Activated naive CD8-positive, alpha-beta T cell treated with anti-CD3 and anti-CD28 coated beads, Interleukin-2, amount 50 U/mL, for 24 hours (primary cell): ENCODE data around the gene ATP8B3.

ENCODE experiments used
- ATAC-seq: fragments of 150-1000 bp; cut with Tn5 transposase; one replicate; pipeline ENCODE4 v1.10.0; 2021
- DNase-seq: peaks from one replicate; pipeline ENCODE4 v3.0.0; 2021
- H3K27ac Mint-ChIP-seq: one replicate; pipeline ENCODE4 v1.8.0; 2021; ENCODE audit warnings: mild to moderate bottlenecking, mixed read lengths
- H3K27me3 Mint-ChIP-seq: one replicate; pipeline ENCODE4 v1.8.0; 2021; ENCODE audit warnings: mixed read lengths
- H3K36me3 Mint-ChIP-seq: one replicate; pipeline ENCODE4 v1.8.0; 2021; ENCODE audit warnings: low read depth, mixed read lengths
- H3K4me1 Mint-ChIP-seq: one replicate; pipeline ENCODE4 v1.8.0; 2021; ENCODE audit warnings: mixed read lengths
- H3K4me3 Mint-ChIP-seq: one replicate; pipeline ENCODE4 v1.8.0; 2021; ENCODE audit warnings: mild to moderate bottlenecking, moderate library complexity, mixed read lengths
- H3K9me3 Mint-ChIP-seq: one replicate; pipeline ENCODE4 v1.8.0; 2021; ENCODE audit warnings: mixed read lengths

The ATP8B3 gene

DNA sequence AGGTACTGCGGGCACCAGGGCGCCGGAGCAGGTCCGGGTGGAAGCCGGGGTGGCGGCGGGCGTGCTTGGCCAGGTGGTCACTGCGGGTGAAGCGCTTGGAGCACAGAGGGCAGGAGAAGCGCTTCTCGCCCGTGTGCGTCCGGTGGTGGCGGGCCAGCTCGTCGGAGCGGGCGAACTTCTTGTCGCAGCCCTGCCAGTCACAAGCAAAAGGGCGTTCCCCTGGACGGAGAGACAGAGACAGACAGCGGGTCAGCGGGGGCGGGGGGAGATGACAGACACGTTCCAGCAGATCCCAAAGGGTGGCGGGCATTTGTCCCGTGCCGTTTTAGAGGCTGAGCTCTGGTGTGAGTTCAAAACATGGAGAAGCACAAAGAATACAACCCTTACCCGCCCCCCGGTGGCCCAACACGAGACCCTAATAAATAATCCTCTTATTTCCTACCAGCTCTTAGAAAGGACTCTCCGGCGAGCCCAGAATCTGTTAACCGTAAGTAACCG lies 42.5 kb upstream of the ATP8B3 start:
- no peaks in the 10 kb centered on the region for H3K9me3 Mint-ChIP-seq
- H3K4me1 Mint-ChIP-seq = peaks cover 57% of the 10 kb centered on the region
- H3K27me3 Mint-ChIP-seq = no peaks in the 10 kb centered on the region
- H3K36me3 Mint-ChIP-seq = peaks cover 5% of the 10 kb centered on the region
- peak overlapping the region; percentile 73 for H3K27ac Mint-ChIP-seq
- DNase-seq (no peak), ATAC-seq (no peak)
- H3K4me3 Mint-ChIP-seq = peak overlapping the region; percentile 78

- no peak for ATAC-seq
- Mint-ChIP-seq H3K9me3 (no peaks in the 10 kb centered on the region), H3K27me3 (no peaks in the 10 kb centered on the region), H3K4me3 (no peak overlapping the region), H3K36me3 (peaks cover 5% of the 10 kb centered on the region), H3K4me1 (peaks cover 57% of the 10 kb centered on the region), H3K27ac (no peak overlapping the region)
- DNase-seq = no peak
Measured at GRCh38 chr19:1854039-1854541, 42.0 kb upstream of the ATP8B3 start.

DNA sequence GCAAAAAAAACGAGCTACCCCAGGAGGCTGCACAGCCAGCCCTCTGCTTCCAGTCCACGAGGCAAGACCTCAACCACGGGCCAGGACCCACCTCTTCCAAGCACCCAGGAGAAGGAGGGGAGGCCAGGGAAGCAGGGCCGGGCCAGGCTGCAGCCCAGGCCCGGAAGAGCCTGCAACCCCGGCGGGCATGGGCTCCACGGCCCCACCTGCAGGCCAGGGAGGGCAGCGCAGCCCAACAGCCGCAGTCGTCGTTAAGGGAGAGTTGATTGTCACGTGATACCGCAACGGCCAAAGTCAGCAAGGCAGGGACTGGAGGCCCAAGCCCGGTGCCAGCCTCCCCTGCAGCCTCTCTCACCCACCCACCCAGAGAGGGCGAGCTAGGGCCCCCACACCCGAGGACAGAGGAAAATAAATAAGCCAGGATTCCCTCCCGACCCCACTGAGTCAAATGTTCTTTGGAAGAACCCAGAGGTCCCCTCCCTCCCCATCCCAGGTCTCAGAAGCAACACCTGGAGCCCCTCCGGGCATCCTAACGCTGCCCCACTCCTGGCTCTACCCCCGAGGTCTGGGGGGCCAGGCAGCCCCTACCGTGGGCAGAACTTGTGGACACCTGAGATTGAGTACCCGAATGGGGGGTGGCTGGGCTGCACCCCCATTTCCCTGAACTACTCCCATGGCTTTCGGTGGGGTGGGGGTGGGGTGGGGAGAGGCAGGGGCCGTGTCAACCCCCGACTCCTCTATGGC lies 41.4 kb upstream of the ATP8B3 start:
- no peaks in the 10 kb centered on the region for H3K9me3 Mint-ChIP-seq
- peak overlapping the region; percentile 38 for H3K4me3 Mint-ChIP-seq
- no peaks in the 10 kb centered on the region for H3K27me3 Mint-ChIP-seq
- peak; percentile 88 for DNase-seq
- peaks cover 57% of the 10 kb centered on the region for H3K4me1 Mint-ChIP-seq
- H3K36me3 Mint-ChIP-seq = peaks cover 5% of the 10 kb centered on the region
- ATAC-seq = peak; percentile 13
- H3K27ac Mint-ChIP-seq = peak overlapping the region; percentile 85

GRCh38 chr19:1852581-1853128 lies 40.6 kb upstream of the ATP8B3 start:
- Mint-ChIP-seq H3K4me3 (peak overlapping the region; percentile 29), H3K27ac (no peak overlapping the region), H3K27me3 (no peaks in the 10 kb centered on the region), H3K9me3 (no peaks in the 10 kb centered on the region), H3K36me3 (peaks cover 5% of the 10 kb centered on the region), H3K4me1 (peaks cover 54% of the 10 kb centered on the region)
- DNase-seq (no peak), ATAC-seq (no peak)

DNA sequence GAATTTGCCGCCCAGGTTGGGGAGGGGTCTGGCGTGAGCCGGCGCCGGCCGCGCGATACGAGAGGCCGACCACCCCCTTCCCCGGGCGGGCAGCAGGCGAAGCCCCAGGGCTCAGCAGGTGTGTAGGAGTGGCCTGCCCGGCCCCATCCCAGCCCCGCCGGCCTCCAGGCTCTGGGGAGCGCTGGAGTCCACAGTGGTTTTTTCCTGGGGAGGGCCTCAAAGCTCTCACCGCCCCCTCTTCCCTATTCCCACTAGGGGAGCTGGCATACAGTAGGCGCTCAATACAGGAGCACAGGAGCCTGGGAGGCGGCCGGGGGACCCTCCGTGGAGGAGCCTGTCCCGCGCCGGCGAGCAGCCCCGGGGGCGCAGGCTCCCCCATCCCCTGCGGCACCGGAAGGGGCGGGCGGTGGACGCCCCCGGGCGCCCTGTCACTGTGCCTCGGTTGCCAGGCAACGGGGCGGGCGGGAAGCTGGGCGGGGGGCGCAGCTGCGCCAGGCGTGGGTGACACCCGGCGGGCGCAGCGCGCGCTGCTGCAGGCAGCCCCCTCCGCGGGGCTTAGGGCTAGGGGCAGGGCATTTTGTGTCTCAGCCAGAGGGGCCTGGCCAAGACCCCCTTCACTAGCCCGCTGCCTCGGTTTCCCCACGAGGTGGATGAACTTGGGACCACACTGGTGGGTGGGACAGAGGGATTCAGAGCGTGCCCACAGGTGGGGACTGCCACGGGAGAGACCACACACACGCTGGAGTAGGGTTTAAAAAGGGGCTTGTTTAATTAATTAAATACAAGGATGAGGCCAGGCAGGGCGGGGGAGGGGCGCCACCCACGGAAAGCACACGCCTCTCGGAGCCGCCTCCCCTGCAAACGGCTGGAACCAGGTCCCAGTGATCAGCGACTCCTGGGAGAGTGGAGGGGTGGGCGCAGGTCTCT lies 39.8 kb upstream of the ATP8B3 start:
- Mint-ChIP-seq H3K36me3 (peaks cover 10% of the 10 kb centered on the region), H3K9me3 (no peaks in the 10 kb centered on the region), H3K4me3 (peak overlapping the region; percentile 29), H3K27ac (no peak overlapping the region), H3K27me3 (no peaks in the 10 kb centered on the region), H3K4me1 (peaks cover 59% of the 10 kb centered on the region)
- peak; percentile 68 for DNase-seq
- ATAC-seq = no peak

DNA sequence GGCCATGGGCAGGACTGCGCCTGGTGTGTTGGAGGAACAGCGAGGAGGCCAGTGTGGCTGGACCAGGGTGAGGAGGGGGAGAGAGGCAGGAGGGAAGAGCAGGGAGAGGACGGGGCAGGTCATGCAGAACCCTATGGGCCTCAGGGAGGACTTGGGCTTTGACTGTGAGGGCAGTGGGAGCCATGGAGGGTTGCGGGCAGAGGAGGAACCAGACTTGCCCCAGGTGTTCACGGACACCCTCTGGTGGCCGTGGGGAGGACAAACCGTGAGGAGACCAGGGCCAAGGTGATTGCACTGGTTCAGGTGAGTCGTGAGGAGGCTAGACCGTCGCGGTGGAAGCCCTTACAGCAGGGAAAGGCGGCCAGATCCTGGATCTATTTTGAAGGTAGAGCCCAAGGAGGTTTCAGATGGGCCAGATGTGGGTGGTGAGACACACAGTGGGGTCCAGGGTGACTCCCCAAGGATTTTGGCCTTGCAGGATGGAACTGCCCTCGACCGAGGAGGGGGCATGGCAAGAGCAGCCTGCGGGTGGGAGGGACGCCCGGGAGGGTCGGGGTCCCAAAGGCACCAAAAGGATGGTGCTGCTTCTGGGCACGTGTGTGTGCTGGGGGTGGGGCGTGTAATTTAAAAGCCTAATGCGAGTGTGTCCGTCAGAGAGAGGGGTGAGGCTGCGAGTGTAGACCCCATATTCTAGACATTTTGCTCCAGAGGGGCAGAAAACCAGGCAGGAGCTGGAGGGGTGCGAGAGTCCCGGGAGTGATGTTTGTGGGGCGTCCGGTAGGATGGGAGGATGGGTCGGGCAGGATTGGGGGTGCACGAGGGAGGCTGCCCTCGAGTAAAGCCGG lies 39.0 kb upstream of the ATP8B3 start:
- ATAC-seq = no peak
- DNase-seq = no peak
- peak overlapping the region; percentile 26 for H3K27ac Mint-ChIP-seq
- H3K36me3 Mint-ChIP-seq = peaks cover 12% of the 10 kb centered on the region
- H3K4me3 Mint-ChIP-seq = peak overlapping the region; percentile 14
- no peaks in the 10 kb centered on the region for H3K9me3 Mint-ChIP-seq
- H3K27me3 Mint-ChIP-seq = no peaks in the 10 kb centered on the region
- peaks cover 64% of the 10 kb centered on the region for H3K4me1 Mint-ChIP-seq

DNA sequence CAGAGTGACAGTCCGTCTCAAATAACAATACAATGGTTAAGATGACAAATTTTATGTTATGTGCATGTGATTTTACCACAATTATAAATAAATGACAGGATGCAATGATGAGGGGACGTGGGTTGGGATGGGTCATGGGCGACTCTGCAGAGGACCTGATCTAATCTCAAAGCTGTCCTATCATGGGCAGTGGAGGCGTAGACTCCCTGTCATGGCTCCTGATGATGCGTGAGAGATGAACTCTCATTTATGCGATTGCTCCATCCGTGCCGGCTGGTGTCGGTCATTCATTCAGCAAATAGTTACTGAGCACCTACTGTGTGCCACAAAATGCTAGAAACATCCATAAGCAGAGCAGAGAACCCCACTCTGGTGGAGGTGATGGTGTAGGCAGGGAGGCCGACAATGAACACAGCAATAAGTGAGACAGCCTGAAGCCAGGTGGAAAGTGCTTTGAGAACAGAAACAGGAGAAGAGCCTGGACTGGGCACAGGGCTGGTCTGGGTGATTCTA lies 37.9 kb upstream of the ATP8B3 start:
- no peaks in the 10 kb centered on the region for H3K9me3 Mint-ChIP-seq
- no peaks in the 10 kb centered on the region for H3K27me3 Mint-ChIP-seq
- ATAC-seq = no peak
- H3K27ac Mint-ChIP-seq = peak overlapping the region; percentile 26
- DNase-seq = no peak
- H3K36me3 Mint-ChIP-seq = peaks cover 15% of the 10 kb centered on the region
- H3K4me3 Mint-ChIP-seq = no peak overlapping the region
- H3K4me1 Mint-ChIP-seq = peaks cover 64% of the 10 kb centered on the region

GRCh38 chr19:1849132-1849474 lies 37.0 kb upstream of the ATP8B3 start:
- H3K27me3 Mint-ChIP-seq = no peaks in the 10 kb centered on the region
- peaks cover 15% of the 10 kb centered on the region for H3K36me3 Mint-ChIP-seq
- peaks cover 66% of the 10 kb centered on the region for H3K4me1 Mint-ChIP-seq
- no peak for DNase-seq
- peak overlapping the region; percentile 40 for H3K4me3 Mint-ChIP-seq
- H3K9me3 Mint-ChIP-seq = no peaks in the 10 kb centered on the region
- H3K27ac Mint-ChIP-seq = peak overlapping the region; percentile 70
- ATAC-seq = no peak

- Mint-ChIP-seq H3K27me3 (no peaks in the 10 kb centered on the region), H3K9me3 (no peaks in the 10 kb centered on the region), H3K4me3 (peak within 1 kb of the TSS; percentile 94), H3K4me1 (peaks cover 69% of the 10 kb centered on the region), H3K27ac (peak within 1 kb of the TSS; percentile 95), H3K36me3 (peaks cover 15% of the 10 kb centered on the region)
- DNase-seq = peak; percentile 98
- ATAC-seq = peak; percentile 65
Measured at GRCh38 chr19:1848399-1849131, 36.5 kb upstream of the ATP8B3 start, which contains the start of gene REXO1. Gene REXO1, minus strand, starts transcription at chr19:1848483. Its CDS starts 125 bp downstream, at chr19:1848358.

DNA sequence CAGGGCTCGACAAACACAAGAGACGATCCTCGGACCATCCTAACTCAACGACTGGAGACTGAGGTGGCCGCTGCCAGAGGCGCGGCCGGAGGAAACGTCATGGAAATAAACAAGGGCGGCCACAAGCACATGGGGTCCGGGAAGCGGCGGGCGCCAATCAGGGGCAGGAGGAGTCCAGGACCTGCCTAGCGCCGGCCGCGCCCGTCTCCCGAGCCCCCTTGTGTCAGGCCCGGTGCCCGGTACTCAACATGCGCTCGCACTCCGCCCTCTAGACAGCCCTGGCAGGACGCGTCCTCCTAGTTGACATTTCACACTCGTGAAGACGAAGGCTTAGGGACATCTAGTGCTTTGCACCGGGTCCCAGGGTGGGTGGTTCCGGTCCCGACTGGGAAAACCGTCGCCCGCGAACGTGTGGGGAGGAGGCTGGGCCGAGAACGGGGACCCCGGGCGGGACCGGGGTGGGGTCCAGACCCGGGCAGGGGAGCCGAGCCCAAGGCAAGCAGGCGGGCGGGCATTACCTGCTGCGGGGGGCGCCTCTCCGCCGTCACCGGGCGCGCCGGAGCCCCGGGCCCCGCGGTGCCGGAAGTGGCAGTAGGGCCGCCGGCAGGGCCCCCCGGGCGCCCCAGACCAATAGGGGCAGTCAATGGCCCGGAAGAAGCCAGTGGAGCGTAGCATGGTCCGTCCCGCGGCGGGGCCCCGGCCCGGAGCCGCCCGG lies 35.8 kb upstream of the ATP8B3 start:
- H3K36me3 Mint-ChIP-seq = peaks cover 13% of the 10 kb centered on the region
- no peaks in the 10 kb centered on the region for H3K27me3 Mint-ChIP-seq
- ATAC-seq (peak; percentile 17), DNase-seq (peak; percentile 57)
- H3K4me1 Mint-ChIP-seq = peaks cover 65% of the 10 kb centered on the region
- no peaks in the 10 kb centered on the region for H3K9me3 Mint-ChIP-seq
- peak overlapping the region; percentile 94 for H3K4me3 Mint-ChIP-seq
- H3K27ac Mint-ChIP-seq = peak overlapping the region; percentile 95

DNA sequence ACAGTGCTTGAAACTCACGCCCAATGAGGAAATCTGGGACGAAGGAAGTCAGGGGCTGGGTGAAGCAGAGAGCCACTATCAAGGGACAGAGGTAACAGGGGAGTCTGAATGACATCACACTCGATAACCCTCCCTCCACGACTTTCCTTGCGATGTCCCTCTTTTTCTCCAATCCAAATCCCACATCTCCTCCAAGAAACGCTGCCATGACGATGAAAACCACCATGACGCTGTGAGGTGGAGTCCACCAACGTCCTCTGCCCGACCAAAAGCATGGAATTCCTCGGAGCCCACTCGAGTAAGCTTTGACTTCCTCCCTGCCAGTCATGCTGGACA lies 35.2 kb upstream of the ATP8B3 start:
- peaks cover 13% of the 10 kb centered on the region for H3K36me3 Mint-ChIP-seq
- peak overlapping the region; percentile 94 for H3K4me3 Mint-ChIP-seq
- ATAC-seq (no peak), DNase-seq (no peak)
- H3K27ac Mint-ChIP-seq = peak overlapping the region; percentile 95
- H3K9me3 Mint-ChIP-seq = no peaks in the 10 kb centered on the region
- no peaks in the 10 kb centered on the region for H3K27me3 Mint-ChIP-seq
- H3K4me1 Mint-ChIP-seq = peaks cover 65% of the 10 kb centered on the region

DNA sequence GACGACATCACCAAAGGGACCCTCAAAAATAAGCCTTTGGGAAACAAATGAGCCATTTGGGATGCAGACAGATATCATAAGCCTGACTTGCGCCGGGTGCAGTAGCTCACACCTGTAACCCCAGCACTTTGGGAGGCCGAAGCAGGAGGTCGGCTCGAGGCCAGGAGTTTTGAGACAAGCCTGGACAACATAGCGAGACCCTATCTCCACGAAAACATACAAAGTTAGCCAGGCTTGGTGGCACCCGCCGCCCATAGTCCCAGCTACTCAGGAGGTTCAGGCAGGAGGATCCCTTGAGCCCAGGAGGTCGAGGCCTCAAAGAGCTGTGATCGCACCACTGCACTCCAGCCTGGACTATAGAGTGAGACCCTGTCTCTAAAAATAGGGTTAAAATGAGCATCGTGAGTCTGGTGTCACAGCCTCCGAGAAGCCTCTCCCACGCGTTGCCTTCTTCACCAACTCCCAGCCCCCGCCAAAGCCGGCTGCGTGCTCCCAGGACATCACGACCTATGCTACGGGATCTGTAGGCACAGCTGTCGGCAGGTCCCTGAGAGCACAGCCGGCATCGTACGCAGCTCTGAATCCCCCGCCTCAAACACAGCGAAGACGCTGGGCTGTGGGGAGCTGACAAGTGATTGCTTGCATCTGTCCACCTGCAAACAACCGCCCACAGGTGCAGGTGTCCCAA lies 34.6 kb upstream of the ATP8B3 start:
- Mint-ChIP-seq H3K4me1 (peaks cover 67% of the 10 kb centered on the region), H3K9me3 (no peaks in the 10 kb centered on the region), H3K36me3 (peaks cover 13% of the 10 kb centered on the region), H3K27me3 (no peaks in the 10 kb centered on the region), H3K4me3 (peak overlapping the region; percentile 94), H3K27ac (peak overlapping the region; percentile 95)
- ATAC-seq (no peak), DNase-seq (no peak)
